ENCODE results near the gene MAGED4. TPM values are rescaled to one million over a fixed set of nuclear protein-coding genes. Genes with fewer than 3 reads are reported as not detected.

Gene MAGED4
- total RNA-seq, 1 experiment from 2014 or later: 0.74 TPM

DNA sequence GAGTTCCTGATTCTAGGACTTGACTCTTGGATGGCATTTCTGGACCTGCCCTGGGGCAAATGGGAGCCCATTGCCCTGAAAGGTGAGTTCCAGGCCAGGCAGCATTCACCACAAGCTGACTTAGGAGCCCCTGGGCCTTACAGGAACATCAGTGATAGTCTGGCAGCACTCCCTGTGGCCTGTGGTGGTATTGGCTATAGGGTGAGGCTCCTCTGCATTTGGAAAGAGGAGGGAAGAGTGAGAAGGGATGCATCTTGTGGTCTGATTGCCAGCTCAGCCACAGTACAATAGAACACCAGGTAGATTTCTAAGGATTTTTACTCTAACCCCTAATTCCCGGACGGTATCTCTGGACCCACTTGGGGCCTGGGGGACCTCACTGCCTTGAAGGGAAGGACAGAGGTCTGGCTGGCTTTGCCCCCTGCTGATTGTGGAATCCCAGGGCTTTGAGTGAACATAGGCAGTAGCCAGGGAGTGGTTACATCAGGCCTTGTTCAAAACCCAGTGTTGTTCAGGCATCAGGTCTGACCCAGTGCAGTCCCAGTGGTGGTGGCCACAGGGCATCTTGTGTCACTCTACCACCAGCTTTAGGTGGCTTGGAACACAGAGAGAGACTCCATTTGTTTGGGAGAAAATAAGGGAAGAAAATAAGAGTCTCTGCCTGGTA is 32.9 kb downstream of the MAGED4 start:
- in situ Hi-C loops (cut with HindIII; ENCODE audit: low pct_unique_long_range_greater_than_20kb, low sequenced_read_pairs): no loop called here
- DNase-seq (ENCODE audit: low read depth, low spot score) (no peak), ATAC-seq (no peak)
- Histone ChIP-seq H3K4me1 (ENCODE audit: control insufficient read depth, insufficient read depth, low read length) (no peaks in the 10 kb centered on the region), H3K9me3 (ENCODE audit: control insufficient read depth, insufficient read depth, low read depth, low read length) (no peaks in the 10 kb centered on the region), H3K27me3 (ENCODE audit: control insufficient read depth, insufficient read depth, low read length) (no peaks in the 10 kb centered on the region), H3K36me3 (ENCODE audit: control insufficient read depth, insufficient read depth, low read length) (no peaks in the 10 kb centered on the region), H3K4me3 (ENCODE audit: low read depth in 2 of 2, low read length in 2 of 2) (no peak overlapping the region), H3K27ac (ENCODE audit: low read length) (no peak overlapping the region)
- no TSS peak for BruUV-seq (replicated peaks)
- no peak for TF ChIP-seq TCF7L2 (IDR thresholded peaks at IDR 0.05; ENCODE audit: low read depth, low read length)
- TF ChIP-seq, protein P1, sequence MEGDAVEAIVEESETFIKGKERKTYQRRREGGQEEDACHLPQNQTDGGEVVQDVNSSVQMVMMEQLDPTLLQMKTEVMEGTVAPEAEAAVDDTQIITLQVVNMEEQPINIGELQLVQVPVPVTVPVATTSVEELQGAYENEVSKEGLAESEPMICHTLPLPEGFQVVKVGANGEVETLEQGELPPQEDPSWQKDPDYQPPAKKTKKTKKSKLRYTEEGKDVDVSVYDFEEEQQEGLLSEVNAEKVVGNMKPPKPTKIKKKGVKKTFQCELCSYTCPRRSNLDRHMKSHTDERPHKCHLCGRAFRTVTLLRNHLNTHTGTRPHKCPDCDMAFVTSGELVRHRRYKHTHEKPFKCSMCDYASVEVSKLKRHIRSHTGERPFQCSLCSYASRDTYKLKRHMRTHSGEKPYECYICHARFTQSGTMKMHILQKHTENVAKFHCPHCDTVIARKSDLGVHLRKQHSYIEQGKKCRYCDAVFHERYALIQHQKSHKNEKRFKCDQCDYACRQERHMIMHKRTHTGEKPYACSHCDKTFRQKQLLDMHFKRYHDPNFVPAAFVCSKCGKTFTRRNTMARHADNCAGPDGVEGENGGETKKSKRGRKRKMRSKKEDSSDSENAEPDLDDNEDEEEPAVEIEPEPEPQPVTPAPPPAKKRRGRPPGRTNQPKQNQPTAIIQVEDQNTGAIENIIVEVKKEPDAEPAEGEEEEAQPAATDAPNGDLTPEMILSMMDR (IDR thresholded peaks at IDR 0.05): 0 out of 2 replicates have a peak, but pooled peaks have one; percentile 13
- CTCF ChIA-PET: no interaction called here
- intact Hi-C loops (cut with micrococcal nuclease; ENCODE audit: unreplicated experiment): no loop called here
- POLR2A ChIA-PET: no interaction called here

DNA sequence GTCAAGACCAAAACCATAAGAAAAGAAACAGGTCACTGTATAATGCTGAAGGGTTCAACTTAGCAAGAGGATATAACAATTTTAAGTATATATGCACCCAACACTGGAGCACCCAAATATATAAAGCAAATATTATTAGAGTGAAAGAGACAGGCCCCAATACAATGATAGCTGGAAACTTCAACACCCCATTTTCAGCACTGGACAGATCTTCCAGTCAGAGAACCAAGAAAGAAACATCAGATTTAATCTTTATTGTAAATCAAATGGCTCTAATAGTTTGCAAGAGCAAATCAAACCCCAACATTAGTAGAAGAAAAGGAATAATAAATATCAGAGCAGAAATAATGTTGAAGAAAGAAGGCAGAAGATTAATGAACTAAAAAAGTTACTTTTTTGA is 36.2 kb downstream of the MAGED4 start:
- DNase-seq (ENCODE audit: low read depth, low spot score) (no peak), ATAC-seq (no peak)
- no peaks in the 10 kb centered on the region for H3K4me1 ChIP-seq (ENCODE audit: control insufficient read depth, insufficient read depth, low read length)
- H3K4me3 ChIP-seq (ENCODE audit: low read depth in 2 of 2, low read length in 2 of 2): no peak overlapping the region
- BruUV-seq (replicated peaks): no TSS peak
- in situ Hi-C loops (cut with HindIII; ENCODE audit: low pct_unique_long_range_greater_than_20kb, low sequenced_read_pairs) (no loop called here), intact Hi-C loops (cut with micrococcal nuclease; ENCODE audit: unreplicated experiment) (no loop called here)
- CTCF ChIA-PET: no interaction called here
- H3K9me3 ChIP-seq (ENCODE audit: control insufficient read depth, insufficient read depth, low read depth, low read length): no peaks in the 10 kb centered on the region
- no peak overlapping the region for H3K27ac ChIP-seq (ENCODE audit: low read length)
- TF ChIP-seq, protein P1 (IDR thresholded peaks at IDR 0.05): no peak
- TF ChIP-seq, protein P2, sequence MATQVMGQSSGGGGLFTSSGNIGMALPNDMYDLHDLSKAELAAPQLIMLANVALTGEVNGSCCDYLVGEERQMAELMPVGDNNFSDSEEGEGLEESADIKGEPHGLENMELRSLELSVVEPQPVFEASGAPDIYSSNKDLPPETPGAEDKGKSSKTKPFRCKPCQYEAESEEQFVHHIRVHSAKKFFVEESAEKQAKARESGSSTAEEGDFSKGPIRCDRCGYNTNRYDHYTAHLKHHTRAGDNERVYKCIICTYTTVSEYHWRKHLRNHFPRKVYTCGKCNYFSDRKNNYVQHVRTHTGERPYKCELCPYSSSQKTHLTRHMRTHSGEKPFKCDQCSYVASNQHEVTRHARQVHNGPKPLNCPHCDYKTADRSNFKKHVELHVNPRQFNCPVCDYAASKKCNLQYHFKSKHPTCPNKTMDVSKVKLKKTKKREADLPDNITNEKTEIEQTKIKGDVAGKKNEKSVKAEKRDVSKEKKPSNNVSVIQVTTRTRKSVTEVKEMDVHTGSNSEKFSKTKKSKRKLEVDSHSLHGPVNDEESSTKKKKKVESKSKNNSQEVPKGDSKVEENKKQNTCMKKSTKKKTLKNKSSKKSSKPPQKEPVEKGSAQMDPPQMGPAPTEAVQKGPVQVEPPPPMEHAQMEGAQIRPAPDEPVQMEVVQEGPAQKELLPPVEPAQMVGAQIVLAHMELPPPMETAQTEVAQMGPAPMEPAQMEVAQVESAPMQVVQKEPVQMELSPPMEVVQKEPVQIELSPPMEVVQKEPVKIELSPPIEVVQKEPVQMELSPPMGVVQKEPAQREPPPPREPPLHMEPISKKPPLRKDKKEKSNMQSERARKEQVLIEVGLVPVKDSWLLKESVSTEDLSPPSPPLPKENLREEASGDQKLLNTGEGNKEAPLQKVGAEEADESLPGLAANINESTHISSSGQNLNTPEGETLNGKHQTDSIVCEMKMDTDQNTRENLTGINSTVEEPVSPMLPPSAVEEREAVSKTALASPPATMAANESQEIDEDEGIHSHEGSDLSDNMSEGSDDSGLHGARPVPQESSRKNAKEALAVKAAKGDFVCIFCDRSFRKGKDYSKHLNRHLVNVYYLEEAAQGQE (IDR thresholded peaks at IDR 0.05; ENCODE audit: insufficient read depth in 1 of 2, low read depth in 2 of 2, low read length in 1 of 2): peak in 1 of 2 experiments; percentile 27; a peak in 1 of 4 replicates
- POLR2A ChIA-PET: no interaction called here
- H3K27me3 ChIP-seq (ENCODE audit: control insufficient read depth, insufficient read depth, low read length): no peaks in the 10 kb centered on the region
- no peaks in the 10 kb centered on the region for H3K36me3 ChIP-seq (ENCODE audit: control insufficient read depth, insufficient read depth, low read length)

Other genes with a start within 250 kb of the MAGED4 start
- gene MAGED4B, start 115.7 kb upstream of the MAGED4 start, total RNA-seq (2021; ENCODE audit: unreplicated experiment): 2.6 TPM
- not detected for gene XAGE2, start 184.1 kb downstream of the MAGED4 start, total RNA-seq (2021; ENCODE audit: unreplicated experiment)

Data from Panc1 (cell line).